Lower lobe of right lung (tissue), 2 donors: ENCODE data around the gene MIB1. TPM values are rescaled to one million over a fixed set of nuclear protein-coding genes. Genes with fewer than 3 reads are reported as not detected.
A peak's percentile ranks its signal among the peaks of the same experiment; 100 is the strongest.
"Not testable (repeated sequence)": the region's sequence is repeated elsewhere in the genome, so short reads cannot be mapped to it uniquely, and the experiment has no call there.

ENCODE experiments used
- ATAC-seq, 2 donors: fragments of 200-7000 bp; cut with Tn5 transposase; one replicate each; pipeline ENCODE4 v1.9.1; 2020 to 2022; ENCODE audit warnings: mild to moderate bottlenecking in 2 of 2, moderate library complexity in 2 of 2
- DNase-seq: peaks from one replicate; pipeline ENCODE4 v3.0.0-alpha.2; 2020
- H3K27ac ChIP-seq: fragments of 200-600 bp; one replicate; pipeline ENCODE4 v1.8.0; 2022
- H3K27me3 ChIP-seq: fragments of 200-600 bp; one replicate; pipeline ENCODE4 v1.8.0; 2022; ENCODE audit warnings: low read depth
- H3K36me3 ChIP-seq: fragments of 200-600 bp; one replicate; pipeline ENCODE4 v1.8.0; 2022; ENCODE audit warnings: mild to moderate bottlenecking
- H3K4me1 ChIP-seq: fragments of 200-600 bp; one replicate; pipeline ENCODE4 v1.8.0; 2022
- H3K4me3 ChIP-seq: fragments of 200-600 bp; one replicate; pipeline ENCODE4 v1.8.0; 2022; ENCODE audit warnings: mild to moderate bottlenecking
- H3K9me3 ChIP-seq: fragments of 200-600 bp; one replicate; pipeline ENCODE4 v1.8.0; 2022
- intact Hi-C: fragments of 100-400 bp; cut with DNase I; formaldehyde crosslinking; loops from one replicate; pipeline ENCODE4 v1.11.0; 2022
- total RNA-seq: library from RNA; stranded (reverse); fragmentation: NEBNext Ultra II Directional; extraction: Animal tissue kit (Norgen Biotek cat#: 25700); gene quantifications from one replicate; pipeline ENCODE4 v1.2.1, GENCODE V29; 2021
- TF ChIP-seq, protein P1 (sequence below): fragments of 200-600 bp; IDR thresholded peaks from one replicate; pipeline ENCODE4 v1.8.0; 2022; ENCODE audit warnings: antibody characterized with exemption, mild to moderate bottlenecking
- donor health status: DM: no; HTN: yes; CAD: no; lungs with severe emphysema.

The MIB1 gene
- total RNA-seq, 1 donor from 2014 or later: 29.3 TPM

DNA sequence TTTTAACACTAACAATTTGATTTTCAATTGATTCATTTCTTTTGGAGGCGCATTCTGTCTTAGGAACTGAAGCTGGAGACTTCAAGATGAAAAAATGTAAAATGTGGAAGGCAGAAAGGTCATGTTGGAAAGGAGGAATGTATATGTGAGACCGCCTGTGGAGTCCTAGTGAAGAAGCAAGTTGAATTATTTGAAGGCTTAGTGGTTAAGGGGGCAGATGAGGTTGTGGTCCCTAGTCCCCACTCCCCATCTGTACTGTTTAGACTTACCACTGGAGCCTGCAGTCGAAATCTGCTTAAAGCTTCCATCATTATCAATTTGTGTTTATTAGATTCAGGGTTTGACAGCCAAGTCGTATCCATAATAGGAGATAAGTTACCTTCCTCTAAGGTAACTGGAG is 15.4 kb upstream of the MIB1 start:
- H3K27ac ChIP-seq: no peak overlapping the region
- TF ChIP-seq, protein P1, sequence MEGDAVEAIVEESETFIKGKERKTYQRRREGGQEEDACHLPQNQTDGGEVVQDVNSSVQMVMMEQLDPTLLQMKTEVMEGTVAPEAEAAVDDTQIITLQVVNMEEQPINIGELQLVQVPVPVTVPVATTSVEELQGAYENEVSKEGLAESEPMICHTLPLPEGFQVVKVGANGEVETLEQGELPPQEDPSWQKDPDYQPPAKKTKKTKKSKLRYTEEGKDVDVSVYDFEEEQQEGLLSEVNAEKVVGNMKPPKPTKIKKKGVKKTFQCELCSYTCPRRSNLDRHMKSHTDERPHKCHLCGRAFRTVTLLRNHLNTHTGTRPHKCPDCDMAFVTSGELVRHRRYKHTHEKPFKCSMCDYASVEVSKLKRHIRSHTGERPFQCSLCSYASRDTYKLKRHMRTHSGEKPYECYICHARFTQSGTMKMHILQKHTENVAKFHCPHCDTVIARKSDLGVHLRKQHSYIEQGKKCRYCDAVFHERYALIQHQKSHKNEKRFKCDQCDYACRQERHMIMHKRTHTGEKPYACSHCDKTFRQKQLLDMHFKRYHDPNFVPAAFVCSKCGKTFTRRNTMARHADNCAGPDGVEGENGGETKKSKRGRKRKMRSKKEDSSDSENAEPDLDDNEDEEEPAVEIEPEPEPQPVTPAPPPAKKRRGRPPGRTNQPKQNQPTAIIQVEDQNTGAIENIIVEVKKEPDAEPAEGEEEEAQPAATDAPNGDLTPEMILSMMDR: no peak
- ATAC-seq (no peak), DNase-seq (no peak)
- no peaks in the 10 kb centered on the region for H3K36me3 ChIP-seq
- intact Hi-C loops: no loop called here
- H3K4me1 ChIP-seq: no peaks in the 10 kb centered on the region
- H3K9me3 ChIP-seq: peaks cover 2% of the 10 kb centered on the region
- H3K27me3 ChIP-seq: no peaks in the 10 kb centered on the region
- no peak overlapping the region for H3K4me3 ChIP-seq

DNA sequence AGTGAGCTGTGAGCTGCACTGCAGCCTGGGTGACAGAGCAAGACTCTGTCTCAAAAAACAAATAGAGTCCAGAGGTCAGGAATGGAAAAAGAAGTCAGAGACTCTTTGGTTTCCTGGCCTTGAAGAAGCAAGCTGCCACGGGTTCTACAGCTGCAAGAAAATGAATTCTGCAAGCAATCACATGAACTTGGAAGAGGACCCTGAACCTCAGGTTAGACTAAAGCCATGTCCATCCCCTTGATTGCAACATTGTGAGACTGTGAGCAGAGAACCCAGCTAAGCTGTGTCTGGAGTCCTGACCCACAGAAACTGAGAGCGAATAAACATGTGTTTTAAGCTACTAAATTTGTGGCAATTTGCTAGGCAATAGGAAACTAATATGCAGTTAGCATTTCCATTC is 12.9 kb upstream of the MIB1 start:
- no peaks in the 10 kb centered on the region for H3K27me3 ChIP-seq
- peaks cover 2% of the 10 kb centered on the region for H3K9me3 ChIP-seq
- DNase-seq (no peak), ATAC-seq (no peak)
- TF ChIP-seq, protein P1: no peak
- H3K4me3 ChIP-seq: no peak overlapping the region
- intact Hi-C loops: no loop called here
- H3K27ac ChIP-seq: no peak overlapping the region
- no peaks in the 10 kb centered on the region for H3K4me1 ChIP-seq
- no peaks in the 10 kb centered on the region for H3K36me3 ChIP-seq

DNA sequence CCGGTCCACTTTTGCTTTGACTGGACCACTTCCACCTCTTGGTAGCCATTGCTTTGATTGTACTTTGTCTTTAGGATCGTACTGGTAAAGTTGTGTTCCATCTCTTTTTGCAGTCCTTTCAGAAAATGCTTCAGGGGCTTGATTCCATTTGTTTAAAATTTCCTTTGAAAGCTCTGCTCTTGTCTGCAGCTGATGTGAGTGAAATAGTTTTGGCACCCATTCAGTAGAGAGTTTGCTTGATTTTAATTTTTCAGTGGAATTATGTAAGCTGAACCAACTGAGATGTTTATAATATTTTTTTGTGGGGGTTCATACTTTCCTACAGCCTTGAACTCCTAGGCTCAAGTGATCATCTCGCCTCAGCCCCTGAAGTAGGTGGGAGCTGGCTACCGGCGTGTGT is 7.6 kb upstream of the MIB1 start:
- TF ChIP-seq, protein P1: no peak
- ATAC-seq (no peak), DNase-seq (no peak)
- no peaks in the 10 kb centered on the region for H3K36me3 ChIP-seq
- H3K4me1 ChIP-seq: peaks cover 5% of the 10 kb centered on the region
- no peak overlapping the region for H3K4me3 ChIP-seq
- peaks cover 2% of the 10 kb centered on the region for H3K9me3 ChIP-seq
- H3K27ac ChIP-seq: no peak overlapping the region
- intact Hi-C loops: no loop called here
- no peaks in the 10 kb centered on the region for H3K27me3 ChIP-seq

DNA sequence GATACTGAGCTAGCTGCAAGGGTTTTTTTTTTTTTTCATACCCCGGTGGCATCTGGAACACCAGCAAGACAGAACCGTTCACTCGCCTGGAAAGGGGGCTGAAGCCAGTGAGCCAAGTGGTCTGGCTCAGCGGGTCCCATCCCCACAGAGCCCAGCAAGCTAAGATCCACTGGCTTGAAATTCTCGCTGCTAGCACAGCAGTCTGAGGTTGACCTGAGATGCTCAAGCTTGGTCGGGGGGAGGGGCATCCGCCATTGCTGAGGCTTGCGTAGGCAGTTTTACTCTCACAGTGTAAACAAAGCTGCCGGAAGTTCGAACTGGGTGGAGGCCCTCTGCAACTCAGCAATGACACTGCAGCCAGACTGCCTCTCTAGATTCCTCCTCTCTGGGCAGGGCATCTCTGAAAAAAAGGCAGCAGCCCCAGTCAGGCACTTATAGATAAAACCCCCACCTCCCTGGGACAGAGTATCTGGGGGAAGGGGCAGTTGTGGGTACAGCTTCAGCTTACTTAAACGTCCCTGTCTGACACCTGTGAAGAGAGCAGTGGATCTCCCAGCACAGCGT is 5.1 kb upstream of the MIB1 start:
- intact Hi-C loops: no loop called here
- Histone ChIP-seq H3K4me3 (no peak overlapping the region), H3K4me1 (peaks cover 9% of the 10 kb centered on the region), H3K36me3 (no peaks in the 10 kb centered on the region), H3K27me3 (no peaks in the 10 kb centered on the region), H3K27ac (peak overlapping the region; percentile 46), H3K9me3 (no peaks in the 10 kb centered on the region)
- ATAC-seq: peak in 1 of 2 donors; percentile 15
- peak; percentile 72 for DNase-seq
- TF ChIP-seq, protein P1: no peak

DNA sequence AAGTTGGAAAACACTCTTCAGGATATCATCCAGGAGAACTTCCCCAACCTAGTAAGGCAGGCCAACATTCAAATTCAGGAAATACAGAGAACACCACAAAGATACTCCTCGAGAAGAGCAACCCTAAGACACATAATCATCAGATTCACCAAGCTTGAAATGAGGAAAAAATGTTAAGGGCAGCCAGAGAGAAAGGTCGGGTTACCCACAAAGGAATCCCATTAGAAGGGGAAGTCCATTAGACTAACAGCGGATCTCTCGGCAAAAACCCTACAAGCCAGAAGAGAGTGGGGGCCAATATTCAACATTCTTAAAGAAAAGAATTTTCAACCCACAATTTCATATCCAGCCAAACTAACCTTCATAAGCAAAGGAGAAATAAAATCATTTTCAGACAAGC is 3.7 kb upstream of the MIB1 start:
- intact Hi-C loops, DNase-seq, ATAC-seq, H3K4me3 ChIP-seq, H3K27me3 ChIP-seq, H3K9me3 ChIP-seq, H3K36me3 ChIP-seq, H3K27ac ChIP-seq: not testable (repeated sequence)
- H3K4me1 ChIP-seq: peaks cover 10% of the 10 kb centered on the region

DNA sequence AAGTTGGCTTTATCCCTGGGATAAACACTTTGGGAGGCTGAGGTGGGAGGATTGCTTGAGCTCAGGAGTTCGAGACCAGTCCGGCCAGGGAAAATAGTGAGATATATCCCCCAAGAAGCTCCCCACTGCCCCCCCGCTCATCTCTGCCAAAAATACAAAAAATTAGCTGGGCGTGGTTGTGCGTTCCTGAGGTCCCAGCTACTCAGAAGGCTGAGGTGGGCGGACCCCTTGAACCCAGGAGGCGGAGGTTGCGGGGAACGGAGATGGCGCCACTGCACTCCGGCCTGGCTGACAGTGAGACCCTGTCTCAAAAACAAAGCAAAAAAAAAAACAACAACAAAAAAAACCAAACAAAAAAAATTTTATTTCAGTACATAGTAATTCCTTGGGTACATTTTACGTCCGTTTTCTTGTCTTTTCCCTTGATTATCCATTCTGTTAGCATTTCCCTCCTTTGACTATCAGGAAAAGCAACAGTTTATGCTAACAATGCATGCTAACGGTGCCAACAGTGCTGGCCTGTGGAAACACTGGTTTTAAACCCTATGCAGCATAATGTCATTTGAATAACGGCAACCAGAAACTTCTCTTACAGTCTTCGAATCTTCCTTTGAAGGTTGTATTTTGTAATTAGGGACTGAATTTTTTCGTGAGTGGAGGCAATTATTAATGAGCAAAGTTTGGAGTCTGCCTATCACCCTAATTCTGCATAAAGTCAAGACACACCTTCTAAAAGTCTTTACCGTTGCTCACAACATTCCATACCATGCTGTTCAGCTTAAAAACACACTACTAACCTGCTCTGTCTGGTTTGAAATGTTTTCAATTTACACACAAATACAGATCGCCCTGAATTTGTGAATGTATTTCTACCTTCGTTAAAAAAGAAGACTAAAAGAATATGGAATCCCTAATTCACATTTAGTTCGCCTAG is 721 bp upstream of the MIB1 start:
- ATAC-seq: peak; percentile 1 to 4
- peak overlapping the region; percentile 96 for H3K27ac ChIP-seq
- no peaks in the 10 kb centered on the region for H3K27me3 ChIP-seq
- no peaks in the 10 kb centered on the region for H3K36me3 ChIP-seq
- intact Hi-C loops: no loop called here
- H3K4me3 ChIP-seq: peak overlapping the region; percentile 90
- DNase-seq: no peak
- no peaks in the 10 kb centered on the region for H3K9me3 ChIP-seq
- TF ChIP-seq, protein P1: no peak
- peaks cover 27% of the 10 kb centered on the region for H3K4me1 ChIP-seq
